ACC112 (cell line): ENCODE measurements around the gene COL23A1.

Experiments
- H2AFZ ChIP-seq: fragments of 200-600 bp; sonication (generic); one replicate; pipeline ENCODE4 v1.6.0; 2017; ENCODE audit warnings: antibody characterized with exemption, low read length; ENCODE audit not compliant: unreplicated experiment
- H3K27ac ChIP-seq: fragments of 200-600 bp; sonication (generic); 2 replicates; pipeline ENCODE4 v1.5.1; 2014; ENCODE audit warnings: low read depth, mild to moderate bottlenecking, antibody characterized with exemption, low read length, moderate library complexity
- H3K27me3 ChIP-seq: fragments of 200-600 bp; sonication (generic); 2 replicates; pipeline ENCODE4 v1.6.1; 2014; ENCODE audit warnings: mild to moderate bottlenecking, antibody characterized with exemption, low read length, moderate library complexity, mixed read lengths; ENCODE audit not compliant: insufficient read depth
- H3K36me3 ChIP-seq: fragments of 200-600 bp; sonication (generic); 2 replicates; pipeline ENCODE4 v1.6.1; 2016; ENCODE audit warnings: mild to moderate bottlenecking, antibody characterized with exemption, low read length, moderate library complexity, mixed read lengths; ENCODE audit not compliant: insufficient read depth
- H3K4me1 ChIP-seq: fragments of 200-600 bp; sonication (generic); one replicate; pipeline ENCODE4 v1.6.1; 2016; ENCODE audit warnings: low read length, mixed read lengths; ENCODE audit not compliant: insufficient read depth, unreplicated experiment, control insufficient read depth
- H3K4me3 ChIP-seq: fragments of 200-600 bp; sonication (generic); 2 replicates; pipeline ENCODE4 v1.5.1; 2014; ENCODE audit warnings: mild to moderate bottlenecking, low read depth, low read length
- H3K79me2 ChIP-seq: fragments of 200-600 bp; sonication (generic); one replicate; pipeline ENCODE4 v1.6.0; 2016; ENCODE audit warnings: low read length; ENCODE audit not compliant: control insufficient read depth, unreplicated experiment, insufficient read depth

The COL23A1 gene

DNA sequence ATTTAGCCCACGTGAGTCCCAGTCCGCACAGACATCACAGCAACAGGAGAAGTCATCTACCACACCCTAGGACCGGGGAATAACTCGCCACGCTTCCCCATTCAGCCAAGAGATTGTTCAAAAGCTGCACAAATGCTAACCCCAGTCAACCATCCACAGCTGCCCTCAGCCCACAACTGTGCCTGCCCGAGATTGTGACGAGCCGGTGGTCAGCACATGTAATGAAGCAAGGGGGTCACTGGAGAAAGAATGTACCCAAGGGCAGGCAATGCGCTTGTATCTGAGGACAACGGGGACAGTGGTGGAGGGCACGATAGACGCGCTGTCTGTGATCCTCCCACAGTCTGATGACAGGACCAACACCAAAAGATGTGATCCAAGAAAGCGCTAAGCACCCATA lies 67.8 kb downstream of the COL23A1 start:
- no peaks in the 10 kb centered on the region for H3K36me3 ChIP-seq
- no peaks in the 10 kb centered on the region for H3K79me2 ChIP-seq
- H3K27ac ChIP-seq, result no peak overlapping the region
- H3K4me1 ChIP-seq, result no peaks in the 10 kb centered on the region
- H3K4me3 ChIP-seq, result no peak overlapping the region
- peaks cover 5% of the 10 kb centered on the region; the same call in 1 of the 2 replicates for H3K27me3 ChIP-seq
- H2AFZ ChIP-seq, result no peak overlapping the region

DNA sequence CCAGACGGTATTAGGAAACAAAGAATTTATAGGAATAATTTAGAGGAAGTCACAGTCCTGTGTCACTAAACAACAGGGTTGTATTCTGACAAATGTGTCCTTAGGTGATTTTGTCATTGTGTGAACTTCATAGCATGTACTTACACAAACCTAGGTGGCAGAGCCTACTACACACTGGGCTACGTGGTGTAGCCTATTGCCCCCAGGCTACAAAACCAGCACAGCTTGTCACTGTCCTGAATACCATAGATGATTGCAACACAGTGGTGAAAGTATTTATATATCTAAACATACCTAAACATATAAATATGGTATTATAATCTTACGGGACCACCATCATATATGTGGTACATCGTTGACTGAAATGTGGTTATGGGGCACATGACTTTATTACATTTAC lies 69.3 kb downstream of the COL23A1 start:
- no peaks in the 10 kb centered on the region; the same call in 1 of the 2 replicates for H3K27me3 ChIP-seq
- H3K27ac ChIP-seq, result no peak overlapping the region
- H3K79me2 ChIP-seq, result no peaks in the 10 kb centered on the region
- H3K4me1 ChIP-seq, result no peaks in the 10 kb centered on the region
- H2AFZ ChIP-seq, result no peak overlapping the region
- no peaks in the 10 kb centered on the region for H3K36me3 ChIP-seq
- H3K4me3 ChIP-seq, result no peak overlapping the region

DNA sequence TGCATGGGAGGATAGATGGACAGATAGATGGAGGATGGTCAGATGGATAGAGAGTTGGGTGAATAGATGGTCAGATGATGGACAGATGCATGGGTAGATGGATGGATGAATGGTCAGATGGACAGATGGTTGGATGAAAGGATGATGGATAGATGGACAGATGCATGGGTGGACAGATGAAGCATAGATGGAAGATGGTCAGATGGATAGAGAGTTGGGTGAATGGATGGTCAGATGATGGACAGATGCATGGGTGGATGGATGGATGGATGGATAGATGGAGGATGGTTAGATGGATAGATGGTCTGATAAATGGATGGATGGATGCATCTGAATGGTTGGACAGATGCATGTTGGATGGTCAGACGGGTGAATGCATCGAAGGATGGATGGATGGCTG lies 70.4 kb downstream of the COL23A1 start:
- Histone ChIP-seq H3K27ac (no peak overlapping the region), H2AFZ (no peak overlapping the region), H3K79me2 (no peaks in the 10 kb centered on the region), H3K4me3 (no peak overlapping the region), H3K36me3 (no peaks in the 10 kb centered on the region), H3K4me1 (no peaks in the 10 kb centered on the region), H3K27me3 (peaks cover 10% of the 10 kb centered on the region)

DNA sequence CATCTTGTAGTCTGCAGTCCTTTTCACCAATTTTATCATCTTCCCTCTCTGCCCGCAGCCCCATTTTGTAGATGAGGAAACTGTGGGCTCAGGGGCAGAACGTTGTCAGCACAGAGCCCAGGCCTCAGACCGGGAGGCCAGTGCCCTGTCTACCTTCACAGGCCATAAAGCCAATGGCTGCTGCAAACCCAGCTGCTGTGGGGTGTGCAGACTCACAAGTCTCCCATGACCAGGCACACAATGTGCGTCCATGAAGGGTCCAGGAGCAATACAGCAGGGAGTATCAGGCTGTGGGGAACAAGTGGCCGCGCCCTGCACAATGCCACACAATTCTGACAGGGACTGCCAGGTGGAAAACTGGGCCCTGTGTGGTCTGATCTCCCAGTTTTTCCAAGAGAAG lies 71.0 kb downstream of the COL23A1 start:
- Histone ChIP-seq H2AFZ (no peak overlapping the region), H3K27me3 (peaks cover 17% of the 10 kb centered on the region), H3K27ac (no peak overlapping the region), H3K79me2 (no peaks in the 10 kb centered on the region), H3K4me1 (no peaks in the 10 kb centered on the region), H3K36me3 (no peaks in the 10 kb centered on the region), H3K4me3 (no peak overlapping the region)

DNA sequence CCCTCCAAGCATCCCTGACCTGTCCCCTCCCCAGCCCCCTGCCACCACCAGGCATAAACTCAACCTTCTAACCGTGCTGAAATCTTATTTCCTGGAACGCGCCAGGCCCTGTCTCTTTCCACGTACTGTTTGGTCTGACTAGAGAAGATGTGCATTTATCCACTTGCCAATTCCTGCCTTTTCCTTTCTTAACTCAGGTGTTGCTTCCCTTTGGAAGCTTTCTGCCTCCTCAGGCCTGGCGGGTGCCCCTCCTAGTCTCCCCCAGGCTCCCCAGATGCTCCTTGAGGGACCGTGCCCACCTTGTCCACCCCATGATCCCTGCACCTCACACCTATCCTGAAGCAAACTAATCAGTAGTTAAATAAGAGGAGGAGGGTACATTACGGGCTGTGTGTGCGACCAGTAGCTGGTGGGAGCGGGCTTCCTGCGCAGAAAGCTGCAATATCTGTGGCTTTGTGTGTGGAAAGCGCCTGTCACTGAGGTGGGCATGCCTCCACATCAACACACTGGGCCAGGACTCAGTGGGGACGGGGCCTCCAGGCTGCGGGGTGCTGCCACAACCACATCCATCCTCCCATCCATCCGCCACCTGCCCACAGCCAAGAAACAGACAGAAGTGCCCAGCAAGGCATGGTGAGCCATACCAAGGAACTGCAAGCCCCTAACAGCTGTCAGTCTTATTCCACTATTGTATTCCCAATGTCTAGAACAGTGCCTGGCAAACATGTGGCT lies 73.5 kb downstream of the COL23A1 start:
- Histone ChIP-seq H3K4me3 (no peak overlapping the region), H3K4me1 (no peaks in the 10 kb centered on the region)

DNA sequence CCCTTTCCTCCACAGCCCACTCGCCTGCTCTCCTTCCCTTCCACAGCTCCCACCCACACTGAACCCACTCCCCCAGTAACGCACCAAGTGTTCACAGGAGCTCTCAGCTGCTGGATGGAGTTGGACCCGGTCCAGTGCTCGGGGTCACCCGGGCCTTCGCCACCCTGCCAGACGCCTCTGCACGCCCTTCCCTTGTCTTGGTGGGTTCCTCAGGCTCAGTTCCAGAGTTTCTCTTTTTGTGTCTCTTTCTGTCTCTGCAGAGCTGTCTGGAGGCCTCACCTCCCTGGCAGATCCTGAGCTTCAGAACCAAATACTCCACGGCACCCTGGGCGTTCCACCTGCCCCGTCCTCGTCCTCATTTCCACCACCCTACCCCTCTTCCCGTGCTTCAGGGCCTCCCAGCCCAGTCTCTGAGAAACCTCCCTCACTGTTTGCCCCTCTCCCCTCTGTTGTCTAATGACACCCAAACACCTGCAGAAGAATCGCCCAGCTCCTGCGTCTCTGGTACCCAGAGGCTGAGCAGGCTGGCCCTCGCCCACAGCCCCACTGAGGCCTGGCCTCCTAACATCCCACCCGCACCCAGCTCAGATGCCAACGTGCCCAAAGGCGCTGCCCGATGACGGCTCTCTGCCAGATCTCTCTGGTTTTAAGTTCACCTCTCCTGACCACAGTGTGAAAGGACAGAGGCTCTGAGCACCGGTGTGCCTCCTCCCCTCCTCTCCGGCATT lies 74.3 kb downstream of the COL23A1 start:
- H3K27me3 ChIP-seq, result peaks cover 45% of the 10 kb centered on the region
- H3K79me2 ChIP-seq, result no peaks in the 10 kb centered on the region
- H3K4me3 ChIP-seq, result no peak overlapping the region
- no peak overlapping the region for H2AFZ ChIP-seq
- H3K36me3 ChIP-seq, result no peaks in the 10 kb centered on the region
- H3K4me1 ChIP-seq, result no peaks in the 10 kb centered on the region
- no peak overlapping the region for H3K27ac ChIP-seq

More for the DNA sequence above, 73.5 kb downstream of the COL23A1 start:
- Histone ChIP-seq H3K36me3 (no peaks in the 10 kb centered on the region), H2AFZ (no peak overlapping the region), H3K79me2 (no peaks in the 10 kb centered on the region), H3K27ac (no peak overlapping the region), H3K27me3 (peaks cover 38% of the 10 kb centered on the region)

DNA sequence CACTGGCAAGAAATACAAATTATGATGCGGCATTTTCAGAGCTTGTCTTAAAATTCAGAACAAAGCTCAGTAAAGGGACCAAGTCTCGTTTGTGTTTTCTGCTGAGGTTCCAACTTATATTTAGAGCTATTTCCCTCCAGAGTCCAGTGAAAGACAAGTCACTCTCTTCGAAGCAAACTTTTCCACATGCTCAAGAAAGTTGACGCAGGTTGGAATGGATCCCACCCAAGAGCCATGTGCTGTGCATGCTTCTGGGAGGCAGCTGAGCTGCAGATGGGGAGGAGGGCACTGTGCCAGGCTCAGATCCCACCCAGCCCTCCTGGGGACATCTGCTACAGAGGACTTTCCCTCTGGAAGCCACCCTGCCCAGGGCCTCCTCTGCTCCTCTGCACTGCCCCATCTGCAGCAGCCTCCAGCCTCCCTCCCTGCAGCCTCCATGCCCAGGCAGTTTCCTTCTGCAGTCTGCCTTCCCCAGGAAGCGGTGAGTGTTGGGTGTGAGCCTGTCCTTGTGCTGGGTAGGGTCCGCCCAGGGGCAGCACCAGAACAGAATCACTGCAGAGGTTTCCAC lies 75.3 kb downstream of the COL23A1 start:
- Histone ChIP-seq H2AFZ (no peak overlapping the region), H3K4me3 (no peak overlapping the region), H3K27ac (no peak overlapping the region), H3K79me2 (no peaks in the 10 kb centered on the region), H3K4me1 (no peaks in the 10 kb centered on the region), H3K27me3 (peaks cover 45% of the 10 kb centered on the region), H3K36me3 (no peaks in the 10 kb centered on the region)

DNA sequence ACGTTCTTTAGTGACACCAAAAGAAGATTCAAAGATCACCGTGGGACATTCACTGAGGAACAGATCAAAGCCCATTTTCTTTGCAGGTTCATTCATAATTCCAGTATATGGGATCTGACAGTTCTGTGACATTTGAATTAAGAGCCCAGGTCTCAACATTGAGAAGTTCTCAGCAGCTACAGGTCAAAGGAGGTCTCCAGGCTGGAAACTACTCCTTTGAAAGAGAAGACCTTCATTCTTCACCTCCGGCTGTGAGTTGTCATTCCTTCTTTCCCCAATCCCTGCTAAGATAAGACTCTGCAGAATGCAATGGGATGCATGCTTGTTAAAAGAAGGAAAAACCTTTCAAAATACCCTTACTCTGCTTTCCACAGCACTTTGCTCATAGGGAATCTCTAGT lies 79.0 kb downstream of the COL23A1 start:
- no peak overlapping the region for H2AFZ ChIP-seq

DNA sequence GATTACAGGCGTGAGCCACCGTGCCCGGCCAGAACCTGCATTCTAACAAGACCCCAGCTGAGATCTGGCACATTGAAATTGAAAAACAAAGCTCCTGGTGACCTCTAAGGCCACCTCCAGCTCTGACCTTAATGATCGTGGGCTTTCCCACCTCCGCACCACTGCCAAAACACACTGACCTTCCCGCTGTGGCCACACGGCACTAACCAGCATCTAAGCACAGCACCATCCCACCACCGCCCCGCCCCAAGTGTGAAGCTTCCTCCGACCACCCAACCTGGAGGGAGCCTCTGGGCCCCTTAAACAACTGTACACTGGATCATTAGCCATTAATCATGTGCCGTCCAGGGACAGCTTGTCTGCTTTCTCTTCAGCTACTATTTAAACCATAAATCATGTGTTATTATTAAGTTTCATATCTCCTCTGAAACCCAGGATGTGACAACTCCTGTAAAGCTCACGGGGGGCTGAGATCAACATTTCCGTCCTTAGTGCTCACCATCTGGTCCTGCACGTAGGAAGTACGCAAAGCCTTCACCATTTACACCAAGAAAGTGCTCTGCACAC lies 80.6 kb downstream of the COL23A1 start:
- Histone ChIP-seq H3K27me3 (peaks cover 41% of the 10 kb centered on the region), H3K4me1 (no peaks in the 10 kb centered on the region), H2AFZ (no peak overlapping the region), H3K79me2 (no peaks in the 10 kb centered on the region), H3K4me3 (no peak overlapping the region), H3K36me3 (no peaks in the 10 kb centered on the region), H3K27ac (no peak overlapping the region)

More for the DNA sequence above, 79.0 kb downstream of the COL23A1 start:
- Histone ChIP-seq H3K4me3 (no peak overlapping the region), H3K36me3 (no peaks in the 10 kb centered on the region), H3K27ac (no peak overlapping the region), H3K4me1 (no peaks in the 10 kb centered on the region), H3K79me2 (no peaks in the 10 kb centered on the region), H3K27me3 (peaks cover 54% of the 10 kb centered on the region)

DNA sequence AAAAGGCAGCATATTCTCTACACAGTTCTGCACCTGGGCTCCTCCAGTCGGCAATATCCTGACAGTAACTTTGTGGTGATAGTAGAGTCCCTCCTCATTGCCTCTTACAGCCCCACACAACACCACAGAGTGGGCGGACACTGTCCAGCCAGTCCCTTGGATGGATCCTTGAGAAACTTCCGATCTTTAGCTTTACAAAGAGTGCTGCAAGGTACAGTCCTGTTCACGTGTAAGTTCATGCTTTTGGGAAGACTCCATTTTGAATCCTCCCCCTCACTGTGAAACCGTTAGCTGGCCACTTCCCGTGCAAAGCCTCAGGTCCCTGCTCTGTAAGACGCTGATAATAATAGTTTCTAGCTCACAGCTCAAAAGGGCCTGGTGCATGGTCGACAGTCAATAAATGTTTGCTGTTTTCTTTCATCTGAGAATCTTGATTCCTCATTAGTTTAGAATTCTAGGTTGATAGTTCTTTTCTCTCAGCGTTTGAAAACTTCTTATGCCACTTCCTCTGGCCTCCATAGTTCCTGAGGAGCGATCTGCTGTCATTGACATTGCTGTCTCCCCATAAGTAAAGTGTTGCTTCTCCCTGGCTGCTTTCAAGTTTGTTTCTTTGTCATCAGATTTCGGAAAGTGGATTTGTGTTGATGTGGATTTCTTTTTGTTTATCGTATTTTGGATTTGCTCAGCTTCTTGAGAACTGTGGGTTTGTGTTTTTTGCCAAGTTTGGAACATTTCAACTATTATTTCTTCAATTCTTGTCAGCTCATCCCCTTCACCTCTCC lies 82.9 kb downstream of the COL23A1 start:
- Histone ChIP-seq H3K4me1 (no peaks in the 10 kb centered on the region), H2AFZ (no peak overlapping the region), H3K79me2 (no peaks in the 10 kb centered on the region), H3K4me3 (no peak overlapping the region), H3K27ac (no peak overlapping the region), H3K36me3 (no peaks in the 10 kb centered on the region), H3K27me3 (peaks cover 22% of the 10 kb centered on the region; the same call in 1 of the 2 replicates)
